SHP77 (cell line): Measurements from ENCODE around the gene FHIT.
"Not testable (repeated sequence)": the region's sequence is repeated elsewhere in the genome, so short reads cannot be mapped to it uniquely, and the experiment has no call there.

Source experiments
- DNase-seq, 2 experiments: peaks; one replicate each; lab custom pipeline; 2025; lab: John Stamatoyannopoulos, UW

FHIT gene

GRCh38 chr3:59824876-59825275 lies 1426.4 kb downstream of the FHIT start:
- no peak for DNase-seq

- DNase-seq = no peak
Observed at GRCh38 chr3:59821274-59821673, 1430.0 kb downstream of the FHIT start.

- DNase-seq = no peak
Observed at GRCh38 chr3:59820352-59820934, 1430.8 kb downstream of the FHIT start.

- no peak for DNase-seq
Observed at GRCh38 chr3:59818919-59819300, 1432.3 kb downstream of the FHIT start.

GRCh38 chr3:59818033-59818918 lies 1433.0 kb downstream of the FHIT start:
- DNase-seq = peak in 1 of 2 experiments; percentile 13

- no peak for DNase-seq
Observed at GRCh38 chr3:59817511-59817910, 1433.7 kb downstream of the FHIT start.

GRCh38 chr3:59816312-59816711 lies 1434.9 kb downstream of the FHIT start:
- peak in 1 of 2 experiments; percentile 7 for DNase-seq

GRCh38 chr3:59813148-59813538 lies 1438.1 kb downstream of the FHIT start:
- no peak for DNase-seq

GRCh38 chr3:59812237-59813147 lies 1438.8 kb downstream of the FHIT start:
- no peak for DNase-seq

GRCh38 chr3:59811160-59811559 lies 1440.1 kb downstream of the FHIT start:
- DNase-seq = no peak

GRCh38 chr3:59810606-59811005 lies 1440.6 kb downstream of the FHIT start:
- DNase-seq = no peak

GRCh38 chr3:59809710-59810444 lies 1441.4 kb downstream of the FHIT start:
- no peak for DNase-seq

- no peak for DNase-seq
Observed at GRCh38 chr3:59809016-59809415, 1442.2 kb downstream of the FHIT start.

GRCh38 chr3:59808446-59808845 lies 1442.8 kb downstream of the FHIT start:
- DNase-seq = no peak

GRCh38 chr3:59803268-59803667 lies 1448.0 kb downstream of the FHIT start:
- no peak for DNase-seq

GRCh38 chr3:59802453-59802852 lies 1448.8 kb downstream of the FHIT start:
- DNase-seq = not testable (repeated sequence)

GRCh38 chr3:59802045-59802444 lies 1449.2 kb downstream of the FHIT start:
- no peak for DNase-seq

GRCh38 chr3:59800481-59800880 lies 1450.8 kb downstream of the FHIT start:
- DNase-seq = no peak

- DNase-seq = no peak
Observed at GRCh38 chr3:59798372-59799086, 1452.7 kb downstream of the FHIT start.

GRCh38 chr3:59797533-59797932 lies 1453.7 kb downstream of the FHIT start:
- DNase-seq = no peak

GRCh38 chr3:59796456-59796855 lies 1454.8 kb downstream of the FHIT start:
- no peak for DNase-seq
